C4-2B (cell line): ENCODE data around the gene ELANE.

Experiments
- CTCF ChIP-seq: fragments of 450-650 bp; conservative IDR thresholded peaks from 2 replicates; pipeline ENCODE4 v1.5.1; 2017; ENCODE audit warnings: mild to moderate bottlenecking
- ZFX ChIP-seq: fragments of 450-650 bp; IDR thresholded peaks from 2 replicates; pipeline ENCODE4 v1.6.1; 2017

- TF ChIP-seq CTCF (no peak), ZFX (no peak)
These were observed 48.4 kb downstream of the ELANE start for GRCh38 chr19:900302-901111.
